Cardiac muscle cell (in vitro differentiated cells and primary cell): Measurements from ENCODE around the gene TTC9. TPM values are rescaled to one million over a fixed set of nuclear protein-coding genes. Genes with fewer than 3 reads are reported as not detected.

ENCODE experiments used
- DNase-seq, 2 donors: peaks; one replicate each; pipeline versions ENCODE4 v3.0.0 to v3.0.0-alpha.2; 2010 to 2017; ENCODE audit warnings: low read depth in 1 of 2, low spot score in 1 of 2
- H3K27ac ChIP-seq: fragments of 200-600 bp; sonication (generic); 2 replicates; pipeline ENCODE4 v1.5.1; 2016
- H3K27me3 ChIP-seq: fragments of 200-600 bp; sonication (generic); 2 replicates; pipeline ENCODE4 v1.6.0; 2016; ENCODE audit warnings: control low read depth
- H3K36me3 ChIP-seq: fragments of 200-600 bp; sonication (generic); 2 replicates; pipeline ENCODE4 v1.5.1; 2016; ENCODE audit warnings: control low read depth
- H3K4me1 ChIP-seq: fragments of 200-600 bp; sonication (generic); 2 replicates; pipeline ENCODE4 v1.8.1; 2017; ENCODE audit warnings: low read depth, mild to moderate bottlenecking, mixed run types
- H3K4me3 ChIP-seq: fragments of 200-600 bp; sonication (generic); 2 replicates; pipeline ENCODE4 v1.5.1; 2016; ENCODE audit warnings: mild to moderate bottlenecking
- H3K9me3 ChIP-seq: fragments of 200-600 bp; sonication (generic); 2 replicates; pipeline ENCODE4 v1.5.1; 2017; ENCODE audit warnings: low read depth, mild to moderate bottlenecking, control low read depth
- CTCF ChIP-seq: IDR thresholded peaks from 2 replicates; pipeline ENCODE4 v1.5.1; 2012; ENCODE audit warnings: low read depth, mild to moderate bottlenecking, low read length
- polyA plus RNA-seq: library from polyadenylated mRNA; unstranded; fragments of >200 nt; fragmentation: Nextera tagmentation; extraction: Ambion mirVana; gene quantifications from 2 replicates; pipeline ENCODE4 v1.2.1, GENCODE V29; 2016
- total RNA-seq: library from RNA; depleted of rRNA; stranded (reverse); fragments of >200 nt; gene quantifications from 2 replicates; pipeline ENCODE4 v1.2.3, GENCODE V29; 2016

Gene TTC9
- total and polyA plus RNA-seq, 2 experiments from 2014 or later: 1.3 TPM

GRCh38 chr14:70666361-70666686, 24.6 kb downstream of the TTC9 start:
- no peaks in the 10 kb centered on the region for H3K27me3 ChIP-seq
- no peak overlapping the region for H3K27ac ChIP-seq
- TF ChIP-seq CTCF: no peak
- no peaks in the 10 kb centered on the region for H3K9me3 ChIP-seq
- H3K4me1 ChIP-seq: no peaks in the 10 kb centered on the region
- DNase-seq: peak in 1 of 2 donors; percentile 1
- H3K4me3 ChIP-seq: no peak overlapping the region
- no peaks in the 10 kb centered on the region for H3K36me3 ChIP-seq

GRCh38 chr14:70670992-70671651, 29.4 kb downstream of the TTC9 start:
- H3K27ac ChIP-seq: no peak overlapping the region
- no peak for DNase-seq
- no peak overlapping the region for H3K4me3 ChIP-seq
- H3K27me3 ChIP-seq: no peaks in the 10 kb centered on the region
- H3K9me3 ChIP-seq: no peaks in the 10 kb centered on the region
- H3K36me3 ChIP-seq: no peaks in the 10 kb centered on the region
- no peaks in the 10 kb centered on the region for H3K4me1 ChIP-seq
- TF ChIP-seq CTCF: no peak

GRCh38 chr14:70671652-70672644, 30.2 kb downstream of the TTC9 start:
- Histone ChIP-seq H3K27ac (no peak overlapping the region), H3K36me3 (no peaks in the 10 kb centered on the region), H3K4me3 (no peak overlapping the region), H3K27me3 (no peaks in the 10 kb centered on the region), H3K9me3 (no peaks in the 10 kb centered on the region), H3K4me1 (no peaks in the 10 kb centered on the region)
- no peak for DNase-seq
- TF ChIP-seq CTCF: no peak

DNA sequence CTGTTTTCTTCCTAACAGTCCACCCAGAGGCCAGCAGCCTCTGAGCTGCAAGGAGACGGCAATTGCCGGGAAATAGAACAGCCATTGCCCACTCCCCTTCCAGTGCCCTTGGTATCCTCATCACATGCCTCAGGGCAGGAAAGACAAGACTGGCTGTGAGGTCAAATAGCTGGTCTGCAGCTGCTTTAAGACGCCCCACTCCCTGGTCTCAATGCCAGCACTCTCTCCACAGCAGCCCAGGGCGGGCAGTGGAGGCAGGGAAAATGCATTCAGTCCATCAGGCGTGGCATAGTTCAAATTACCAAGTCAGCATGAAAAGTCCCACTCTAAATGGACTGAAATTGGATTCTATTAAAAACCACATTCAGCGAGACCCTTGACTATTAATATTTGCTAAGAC, 35.6 kb downstream of the TTC9 start:
- no peak for TF ChIP-seq CTCF
- Histone ChIP-seq H3K4me3 (no peak overlapping the region), H3K4me1 (no peaks in the 10 kb centered on the region), H3K9me3 (no peaks in the 10 kb centered on the region), H3K36me3 (no peaks in the 10 kb centered on the region), H3K27ac (no peak overlapping the region), H3K27me3 (no peaks in the 10 kb centered on the region)
- no peak for DNase-seq

DNA sequence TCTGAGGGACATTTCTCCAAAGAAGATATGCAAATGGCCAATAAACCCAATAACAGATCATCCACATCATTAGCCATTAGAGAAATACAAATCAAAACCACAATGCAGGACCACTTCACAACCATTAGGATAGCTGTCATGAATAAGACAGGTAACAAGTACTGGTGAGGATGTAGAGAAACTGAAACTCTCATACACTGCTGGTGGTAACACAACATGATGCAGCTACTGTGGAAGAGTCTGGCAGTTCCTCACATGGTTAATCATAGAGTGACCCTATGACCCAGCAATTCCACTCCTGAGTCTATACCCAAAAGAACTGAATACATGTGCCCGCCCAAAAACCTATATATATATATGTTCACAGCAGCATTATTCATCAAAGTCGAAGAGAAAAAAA, 39.0 kb downstream of the TTC9 start:
- DNase-seq: no peak
- H3K36me3 ChIP-seq: no peaks in the 10 kb centered on the region
- no peak for TF ChIP-seq CTCF
- no peak overlapping the region for H3K27ac ChIP-seq
- H3K27me3 ChIP-seq: no peaks in the 10 kb centered on the region
- no peaks in the 10 kb centered on the region for H3K4me1 ChIP-seq
- H3K9me3 ChIP-seq: no peaks in the 10 kb centered on the region
- H3K4me3 ChIP-seq: no peak overlapping the region
